Smooth muscle cell (in vitro differentiated cells): ENCODE data around the gene GRIN2D. TPM values are rescaled to one million over a fixed set of nuclear protein-coding genes. Genes with fewer than 3 reads are reported as not detected.

Experiments used
- DNase-seq: peaks from one replicate; lab custom pipeline; 2025; ENCODE audit not compliant: unreplicated experiment; lab: John Stamatoyannopoulos, UW
- H2AFZ ChIP-seq: fragments of 200-600 bp; sonication (generic); 2 replicates; pipeline ENCODE4 v1.6.0; 2016; ENCODE audit warnings: antibody characterized with exemption, low read depth, mild to moderate bottlenecking
- H3F3A ChIP-seq: fragments of 200-600 bp; sonication (generic); 2 replicates; pipeline ENCODE4 v1.6.0; 2017; ENCODE audit warnings: antibody characterized with exemption, low read depth
- H3K27ac ChIP-seq: fragments of 200-600 bp; sonication (generic); 2 replicates; pipeline ENCODE4 v1.5.1; 2016; ENCODE audit warnings: low read depth, mild to moderate bottlenecking
- H3K27me3 ChIP-seq: fragments of 200-600 bp; sonication (generic); 2 replicates; pipeline ENCODE4 v1.6.1; 2016; ENCODE audit warnings: low read depth, mild to moderate bottlenecking
- H3K36me3 ChIP-seq: fragments of 200-600 bp; sonication (generic); 2 replicates; pipeline ENCODE4 v1.5.1; 2016; ENCODE audit warnings: low read depth
- H3K4me1 ChIP-seq: fragments of 200-600 bp; sonication (generic); 2 replicates; pipeline ENCODE4 v1.5.1; 2016; ENCODE audit warnings: low read depth
- H3K4me2 ChIP-seq: fragments of 200-600 bp; sonication (generic); 2 replicates; pipeline ENCODE4 v1.6.0; 2016; ENCODE audit warnings: mild to moderate bottlenecking
- H3K4me3 ChIP-seq: fragments of 200-600 bp; sonication (generic); 2 replicates; pipeline ENCODE4 v1.5.1; 2016; ENCODE audit warnings: mild to moderate bottlenecking
- H3K79me2 ChIP-seq: fragments of 200-600 bp; sonication (generic); 2 replicates; pipeline ENCODE4 v1.6.0; 2016; ENCODE audit warnings: low read depth, mild to moderate bottlenecking
- H3K9ac ChIP-seq: fragments of 200-600 bp; sonication (generic); 2 replicates; pipeline ENCODE4 v1.6.0; 2016; ENCODE audit warnings: low read depth
- H3K9me3 ChIP-seq: fragments of 200-600 bp; sonication (generic); replicated peaks from 2 replicates; pipeline ENCODE4 v1.5.1; 2016; ENCODE audit warnings: low read depth
- H4K20me1 ChIP-seq: fragments of 200-600 bp; sonication (generic); 2 replicates; pipeline ENCODE4 v1.6.0; 2016; ENCODE audit warnings: low read depth
- WGBS: methylation state at CpG from one replicate; pipeline ENCODE4 v1.1.7; 2016; ENCODE audit warnings: low lambda C conversion rate; 5-methylcytosine and 5-hydroxymethylcytosine counted together
- polyA plus RNA-seq: library from polyadenylated mRNA; unstranded; fragments of >200 nt; fragmentation: Nextera tagmentation; extraction: Ambion mirVana; gene quantifications from 2 replicates; pipeline ENCODE4 v1.2.1, GENCODE V29; 2016
- total RNA-seq: library from RNA; depleted of rRNA; stranded (reverse); fragments of >200 nt; gene quantifications from 2 replicates; pipeline ENCODE4 v1.2.3, GENCODE V29; 2014
- TF ChIP-seq, protein P1 (sequence below): fragments of 200-600 bp; sonication (generic); IDR thresholded peaks from 2 replicates; pipeline ENCODE4 v1.5.1; 2017; ENCODE audit warnings: borderline replicate concordance, mild to moderate bottlenecking, antibody characterized with exemption; ENCODE audit not compliant: insufficient read depth, poor library complexity, severe bottlenecking

GRIN2D gene
- total and polyA plus RNA-seq, 2 experiments from 2014 or later = 4.0 to 10.7 TPM

DNA sequence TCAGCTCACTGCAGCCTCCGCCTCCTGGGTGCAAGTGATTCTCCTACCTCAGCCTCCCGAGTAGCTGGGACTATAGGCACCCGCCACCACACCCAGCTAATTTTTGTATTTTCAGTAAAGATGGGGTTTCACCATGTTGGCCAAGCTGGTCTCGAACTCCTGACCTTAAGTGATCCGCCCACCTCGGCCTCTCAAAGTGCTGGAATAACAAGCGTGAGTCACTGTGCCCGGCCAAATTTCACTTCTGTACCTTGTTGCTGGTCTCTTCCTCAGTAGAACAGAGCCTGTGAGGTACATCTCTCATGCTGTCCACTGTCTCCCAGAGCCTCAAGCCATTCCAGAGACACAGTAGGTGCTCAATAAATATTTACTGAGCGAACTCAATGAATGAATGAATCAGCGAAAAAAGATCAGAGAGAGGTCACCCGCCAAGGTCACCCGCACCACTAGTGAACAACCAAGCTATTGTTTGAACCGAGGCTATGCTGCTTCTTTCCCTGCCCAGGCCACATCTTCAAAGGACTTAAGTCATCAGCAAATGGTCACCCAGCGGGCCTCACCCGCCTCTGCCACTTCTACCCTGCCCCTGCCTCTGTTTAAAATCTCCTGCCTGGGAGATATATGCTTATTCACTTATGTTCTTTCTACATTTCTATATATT is 39.0 kb upstream of the GRIN2D start:
- DNase-seq = no peak
- H3F3A ChIP-seq = no peaks in the 10 kb centered on the region
- TF ChIP-seq, protein P1, sequence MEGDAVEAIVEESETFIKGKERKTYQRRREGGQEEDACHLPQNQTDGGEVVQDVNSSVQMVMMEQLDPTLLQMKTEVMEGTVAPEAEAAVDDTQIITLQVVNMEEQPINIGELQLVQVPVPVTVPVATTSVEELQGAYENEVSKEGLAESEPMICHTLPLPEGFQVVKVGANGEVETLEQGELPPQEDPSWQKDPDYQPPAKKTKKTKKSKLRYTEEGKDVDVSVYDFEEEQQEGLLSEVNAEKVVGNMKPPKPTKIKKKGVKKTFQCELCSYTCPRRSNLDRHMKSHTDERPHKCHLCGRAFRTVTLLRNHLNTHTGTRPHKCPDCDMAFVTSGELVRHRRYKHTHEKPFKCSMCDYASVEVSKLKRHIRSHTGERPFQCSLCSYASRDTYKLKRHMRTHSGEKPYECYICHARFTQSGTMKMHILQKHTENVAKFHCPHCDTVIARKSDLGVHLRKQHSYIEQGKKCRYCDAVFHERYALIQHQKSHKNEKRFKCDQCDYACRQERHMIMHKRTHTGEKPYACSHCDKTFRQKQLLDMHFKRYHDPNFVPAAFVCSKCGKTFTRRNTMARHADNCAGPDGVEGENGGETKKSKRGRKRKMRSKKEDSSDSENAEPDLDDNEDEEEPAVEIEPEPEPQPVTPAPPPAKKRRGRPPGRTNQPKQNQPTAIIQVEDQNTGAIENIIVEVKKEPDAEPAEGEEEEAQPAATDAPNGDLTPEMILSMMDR = no peak
- no peak overlapping the region for H3K4me2 ChIP-seq
- H3K4me1 ChIP-seq = no peaks in the 10 kb centered on the region
- no peak overlapping the region for H3K9ac ChIP-seq
- no peaks in the 10 kb centered on the region for H3K79me2 ChIP-seq
- 85% methylated on average over 15 of the region's 15 CpGs for whole genome bisulfite sequencing
- no peaks in the 10 kb centered on the region for H3K9me3 ChIP-seq
- no peaks in the 10 kb centered on the region for H3K36me3 ChIP-seq
- H2AFZ ChIP-seq = no peak overlapping the region
- H3K4me3 ChIP-seq = no peak overlapping the region
- H4K20me1 ChIP-seq = no peaks in the 10 kb centered on the region
- no peaks in the 10 kb centered on the region for H3K27me3 ChIP-seq
- no peak overlapping the region for H3K27ac ChIP-seq

- DNase-seq = no peak
- Histone ChIP-seq H3K9ac (no peak overlapping the region), H3K9me3 (no peaks in the 10 kb centered on the region), H3K36me3 (no peaks in the 10 kb centered on the region), H3K4me3 (no peak overlapping the region), H3K4me1 (no peaks in the 10 kb centered on the region), H3K4me2 (no peak overlapping the region), H3K27me3 (no peaks in the 10 kb centered on the region), H3K79me2 (no peaks in the 10 kb centered on the region), H4K20me1 (no peaks in the 10 kb centered on the region), H3K27ac (no peak overlapping the region), H3F3A (no peaks in the 10 kb centered on the region), H2AFZ (no peak overlapping the region)
- WGBS = 82% methylated on average over 12 of the region's 12 CpGs
- TF ChIP-seq, protein P1 = no peak
These were observed 38.0 kb upstream of the GRIN2D start for GRCh38 chr19:48355365-48355954.

GRCh38 chr19:48359123-48359522 is 34.3 kb upstream of the GRIN2D start:
- H3K9ac ChIP-seq = no peak overlapping the region
- H3K4me2 ChIP-seq = no peak overlapping the region
- 97% methylated on average over 5 of the region's 5 CpGs for WGBS
- TF ChIP-seq, protein P1 = no peak
- H3K4me3 ChIP-seq = no peak overlapping the region
- no peaks in the 10 kb centered on the region for H4K20me1 ChIP-seq
- no peaks in the 10 kb centered on the region for H3K9me3 ChIP-seq
- no peak for DNase-seq
- H3K27me3 ChIP-seq = no peaks in the 10 kb centered on the region
- no peak overlapping the region for H3K27ac ChIP-seq
- H3F3A ChIP-seq = no peaks in the 10 kb centered on the region
- no peaks in the 10 kb centered on the region for H3K36me3 ChIP-seq
- H2AFZ ChIP-seq = no peak overlapping the region
- H3K4me1 ChIP-seq = no peaks in the 10 kb centered on the region
- no peaks in the 10 kb centered on the region for H3K79me2 ChIP-seq

DNA sequence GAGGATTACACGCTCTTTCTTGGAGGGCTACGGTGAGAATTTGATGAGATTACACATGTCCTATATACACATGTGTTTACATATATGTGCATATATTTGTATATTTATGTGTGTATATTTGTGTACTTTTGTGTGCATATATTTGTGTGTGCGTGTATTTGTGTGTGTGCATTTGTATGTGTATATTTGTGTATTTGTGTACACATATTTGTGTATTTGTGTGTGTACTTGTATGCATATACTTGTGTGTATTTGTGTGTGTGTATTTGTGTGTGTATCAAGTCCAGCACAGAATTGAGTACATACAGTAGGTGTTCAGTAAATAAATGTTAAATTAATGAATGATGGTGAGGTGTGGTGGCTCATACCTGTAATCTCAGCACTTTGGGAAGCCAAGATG is 31.6 kb upstream of the GRIN2D start:
- TF ChIP-seq, protein P1 = no peak
- Histone ChIP-seq H3K9ac (no peak overlapping the region), H3K9me3 (no peaks in the 10 kb centered on the region), H3K27me3 (no peaks in the 10 kb centered on the region), H3K4me3 (no peak overlapping the region), H4K20me1 (no peaks in the 10 kb centered on the region), H3K4me2 (no peak overlapping the region), H3F3A (no peaks in the 10 kb centered on the region), H3K36me3 (no peaks in the 10 kb centered on the region), H3K27ac (no peak overlapping the region), H3K79me2 (no peaks in the 10 kb centered on the region), H3K4me1 (no peaks in the 10 kb centered on the region), H2AFZ (no peak overlapping the region)
- WGBS = 97% methylated on average over 3 of the region's 3 CpGs
- no peak for DNase-seq
